Stromal cell of bone marrow (primary cell): ENCODE data around the gene PRELID2.
A peak's percentile ranks its signal among the peaks of the same experiment; 100 is the strongest.
"Not testable (repeated sequence)": the region's sequence is repeated elsewhere in the genome, so short reads cannot be mapped to it uniquely, and the experiment has no call there.

Experiments used
- DNase-seq: peaks from one replicate; pipeline ENCODE4 v3.0.0-alpha.2; 2012; ENCODE audit warnings: low read depth

PRELID2 gene

DNA sequence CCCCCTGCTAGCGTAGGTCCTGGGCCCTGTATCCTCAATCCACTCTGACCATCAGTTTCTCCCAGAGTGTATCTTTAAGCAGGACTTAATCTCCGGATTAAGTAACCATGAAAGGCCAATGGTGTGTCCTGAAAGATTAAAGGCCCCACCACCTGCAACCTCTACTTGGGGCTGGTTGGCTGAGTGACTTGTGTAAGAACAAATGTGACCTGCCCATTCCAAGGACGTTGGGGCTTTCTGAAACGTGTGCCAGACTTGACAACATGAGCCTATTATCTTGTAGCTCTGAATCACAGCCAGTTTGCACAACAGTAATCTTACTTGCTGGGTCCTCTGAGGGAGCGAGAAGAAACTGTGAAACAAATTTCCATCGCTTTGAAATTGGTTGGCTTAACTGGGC, 3.1 kb upstream of the PRELID2 start:
- DNase-seq = no peak

DNA sequence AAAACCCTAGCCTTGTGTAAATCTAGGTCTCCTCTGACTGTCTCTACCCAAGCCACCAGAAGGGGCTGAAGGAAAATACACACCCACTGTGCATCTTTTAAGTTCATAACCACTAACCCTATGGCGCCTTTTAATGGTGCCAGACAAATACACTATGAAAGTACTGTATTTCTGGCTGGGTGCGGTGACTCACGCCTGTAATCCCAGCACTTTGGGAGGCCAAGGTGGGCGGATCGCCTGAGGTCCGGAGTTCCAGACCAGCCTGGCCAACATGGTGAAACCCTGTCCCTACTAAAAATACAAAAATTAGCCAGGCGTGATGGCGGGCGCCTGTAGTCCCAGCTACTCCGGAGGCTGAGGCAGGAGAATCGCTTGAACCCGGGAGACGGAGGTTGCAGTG, 1.1 kb upstream of the PRELID2 start:
- not testable (repeated sequence) for DNase-seq

DNA sequence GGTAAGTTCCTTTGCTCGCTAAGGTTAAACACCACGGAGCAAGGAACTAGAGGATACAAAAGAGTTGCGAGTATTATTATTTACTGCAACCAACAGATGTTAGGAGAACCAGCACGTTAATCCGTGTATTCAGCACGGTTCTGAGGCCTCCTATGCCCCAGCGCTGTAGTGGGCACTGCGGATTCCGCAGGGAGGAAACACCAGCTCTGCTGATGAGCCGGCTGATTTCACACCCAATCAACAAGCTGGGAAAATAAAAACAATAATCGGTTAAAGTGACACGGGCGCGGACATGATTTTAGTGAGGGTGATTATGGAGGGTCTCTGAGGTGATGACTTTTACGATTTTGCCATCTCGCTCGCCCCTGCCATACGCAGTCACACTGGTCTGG, 702 bp upstream of the PRELID2 start:
- DNase-seq = no peak

DNA sequence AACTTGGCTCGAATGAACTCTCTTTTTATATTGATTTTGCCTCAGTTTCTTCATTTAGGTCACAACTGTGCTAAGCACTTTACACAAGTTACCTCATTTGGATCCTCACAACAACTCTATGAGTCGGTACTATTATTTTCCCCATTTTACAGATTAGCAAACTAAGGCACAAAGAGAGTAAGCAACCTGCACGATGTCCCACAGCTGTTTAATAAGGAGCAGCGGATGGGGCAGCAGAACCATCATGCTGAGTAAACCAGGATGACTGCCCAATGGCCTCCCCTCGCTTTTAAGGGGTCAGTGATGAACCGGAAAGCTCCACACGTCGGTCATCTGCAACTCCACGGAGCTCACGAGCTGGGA, 607 bp downstream of the PRELID2 start:
- no peak for DNase-seq

DNA sequence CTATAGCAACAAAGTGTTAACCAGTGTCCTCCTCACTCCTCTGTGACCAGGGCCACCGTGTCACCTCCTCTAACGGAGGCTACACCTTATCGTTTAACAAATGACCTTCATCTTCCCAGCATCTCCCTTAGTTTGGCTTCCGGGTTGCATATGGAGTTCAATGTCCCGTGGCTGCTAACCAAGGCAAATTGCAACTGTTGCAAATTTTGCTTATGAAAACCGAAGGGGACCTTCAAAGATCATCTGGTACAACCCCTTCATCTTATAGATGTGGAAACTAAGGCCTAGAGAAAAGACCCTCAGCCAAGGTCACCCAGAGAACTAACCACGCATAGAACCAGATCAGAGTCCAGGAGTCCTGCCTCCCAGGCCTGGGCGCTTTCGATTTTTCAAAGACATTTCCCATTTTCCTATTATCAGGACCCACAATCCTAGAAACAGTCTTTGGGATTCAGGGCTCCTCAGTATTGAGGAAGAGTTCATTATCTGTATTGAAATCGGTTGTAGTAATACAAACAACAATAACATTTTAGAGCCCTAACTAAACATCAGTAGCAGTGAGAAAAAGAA, 1.4 kb downstream of the PRELID2 start:
- DNase-seq = no peak

DNA sequence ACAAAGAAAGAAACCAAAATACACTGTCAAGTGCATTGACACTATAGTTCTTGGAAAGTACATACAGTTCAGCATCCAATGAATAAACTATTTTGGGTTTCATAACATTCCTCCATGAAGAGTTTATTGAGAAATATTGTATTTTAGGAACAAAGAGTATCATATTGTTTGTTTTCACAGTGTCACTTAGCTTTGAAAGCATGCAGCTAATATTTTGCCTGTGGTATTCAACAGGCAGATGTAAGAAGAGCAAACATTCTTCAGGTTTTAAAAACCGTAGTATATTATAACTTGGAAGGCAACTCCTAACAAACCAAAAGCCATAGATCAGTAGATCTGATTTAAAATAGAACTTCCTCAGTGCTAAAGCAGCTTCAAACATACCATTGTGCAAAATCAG, 4.5 kb downstream of the PRELID2 start:
- DNase-seq = peak; percentile 28

DNA sequence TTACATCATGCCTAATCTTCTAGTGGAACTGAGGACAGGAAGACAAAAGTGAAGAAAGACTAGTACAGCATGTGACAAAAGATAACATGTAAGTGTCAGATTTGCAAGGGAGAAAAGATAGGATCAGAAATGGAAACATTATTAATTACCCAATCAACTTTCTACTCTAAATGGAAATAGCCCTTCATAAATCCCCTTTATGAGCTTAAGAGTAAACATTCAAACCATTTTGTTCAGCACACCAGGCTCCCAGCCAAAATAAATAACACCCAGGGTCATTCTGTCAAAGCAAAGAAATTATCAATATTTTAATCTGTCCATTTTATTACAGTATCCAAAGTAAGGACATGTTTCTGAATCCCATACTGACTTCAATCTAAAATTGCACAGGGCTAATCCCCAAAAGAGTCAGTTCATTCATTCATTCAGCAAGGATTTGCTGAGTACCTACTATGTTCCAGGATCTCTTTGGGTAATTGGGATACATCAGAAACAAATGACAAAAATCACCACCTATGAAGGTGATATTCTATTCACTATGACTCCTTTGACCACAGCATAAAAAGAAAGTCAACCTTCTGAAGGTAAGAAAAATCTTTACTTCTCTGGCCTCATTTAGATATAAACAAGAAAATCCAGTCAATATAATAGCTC, 5.3 kb downstream of the PRELID2 start:
- DNase-seq = no peak

DNA sequence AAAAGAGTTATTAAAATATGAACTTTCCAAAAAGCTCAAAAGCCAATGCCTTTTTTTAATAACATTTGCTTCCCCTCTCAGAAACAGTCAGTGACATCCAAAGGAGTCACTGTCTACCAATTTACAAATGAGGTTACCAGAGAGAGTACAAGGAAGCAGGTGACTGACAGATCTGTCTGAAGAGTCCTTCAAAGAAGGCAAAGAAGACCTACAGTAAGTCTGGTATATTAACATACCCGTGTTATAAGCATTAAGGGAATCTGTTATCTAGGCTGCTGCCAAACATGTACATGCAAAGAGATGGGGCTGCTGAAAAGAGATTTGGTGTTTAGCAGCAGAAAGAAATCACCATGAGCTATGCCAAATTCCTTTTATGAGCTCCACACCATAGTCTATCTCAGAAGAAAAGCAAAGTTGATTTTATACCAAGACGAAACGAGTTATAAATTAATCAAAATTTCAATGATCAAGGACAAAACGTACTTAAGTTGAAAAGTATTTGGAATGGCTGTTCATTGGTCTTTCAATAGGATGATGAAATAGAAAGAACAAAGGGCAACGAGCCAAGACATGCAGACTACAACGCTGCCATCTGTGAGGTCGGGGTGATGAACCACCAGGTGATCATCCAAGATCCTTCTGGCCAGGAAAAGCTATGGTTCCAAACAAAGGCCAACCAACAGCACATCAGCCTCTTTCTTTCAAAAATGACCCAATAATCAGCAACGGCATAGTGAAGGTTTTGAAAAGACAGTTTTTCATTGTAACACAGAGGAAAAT, 8.1 kb downstream of the PRELID2 start:
- no peak for DNase-seq

DNA sequence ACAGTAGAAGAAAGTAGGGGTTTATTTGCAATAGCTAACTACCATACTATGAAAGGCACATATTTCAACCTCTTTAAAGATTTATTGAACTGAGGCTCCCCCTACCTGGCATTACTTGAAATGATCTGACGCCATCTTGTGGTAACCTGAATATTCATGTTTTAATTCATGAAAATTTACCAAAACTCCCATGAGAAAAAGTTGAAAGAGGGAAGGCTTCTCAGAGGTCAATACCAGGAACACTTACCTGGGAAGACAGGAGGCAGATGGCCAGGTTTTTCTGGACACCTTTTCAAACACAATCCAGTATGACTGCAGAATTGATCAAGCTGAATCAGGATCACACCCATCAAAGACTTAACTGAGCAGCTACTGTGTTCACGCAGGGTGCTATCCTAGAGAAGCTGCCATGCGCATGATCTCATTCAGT, 9.4 kb downstream of the PRELID2 start:
- peak; percentile 37 for DNase-seq

DNA sequence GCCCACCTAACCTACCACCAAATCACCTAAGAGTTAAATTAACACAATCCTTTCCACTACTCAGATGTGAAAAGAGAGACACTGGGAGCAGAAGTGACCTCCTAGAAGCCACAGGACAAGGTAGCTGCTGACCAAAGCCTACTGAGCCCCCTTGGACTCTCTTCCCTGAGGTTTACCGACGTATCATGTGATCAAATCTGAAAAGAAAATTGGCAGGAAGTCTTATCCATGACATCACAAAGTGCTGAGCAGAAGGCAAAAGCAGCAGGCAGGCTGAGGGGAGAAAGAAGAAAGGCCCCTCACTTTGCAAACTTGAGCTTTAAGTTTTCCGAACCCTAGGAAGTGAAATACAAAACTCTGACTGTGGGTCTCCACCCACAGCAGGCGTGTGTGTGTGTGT, 11.1 kb downstream of the PRELID2 start:
- no peak for DNase-seq

DNA sequence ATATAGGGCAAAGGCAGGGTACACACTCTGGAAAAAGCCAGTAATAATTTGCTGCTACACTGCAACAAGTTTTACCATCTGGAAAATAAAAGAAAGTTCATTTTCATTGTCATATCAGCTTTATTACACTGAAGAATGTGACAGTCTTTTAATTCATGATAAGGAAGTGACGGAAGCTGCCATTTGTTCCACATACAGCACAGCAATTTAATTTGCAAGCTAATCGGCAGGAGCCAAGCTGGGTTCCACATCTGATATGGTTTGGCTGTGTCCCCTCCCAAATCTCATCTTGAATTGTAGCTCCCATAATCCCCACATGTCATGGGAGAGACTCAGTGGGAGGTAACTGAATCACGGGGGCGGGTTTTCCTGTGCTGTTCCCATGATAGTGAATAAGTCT, 16.5 kb downstream of the PRELID2 start:
- no peak for DNase-seq

DNA sequence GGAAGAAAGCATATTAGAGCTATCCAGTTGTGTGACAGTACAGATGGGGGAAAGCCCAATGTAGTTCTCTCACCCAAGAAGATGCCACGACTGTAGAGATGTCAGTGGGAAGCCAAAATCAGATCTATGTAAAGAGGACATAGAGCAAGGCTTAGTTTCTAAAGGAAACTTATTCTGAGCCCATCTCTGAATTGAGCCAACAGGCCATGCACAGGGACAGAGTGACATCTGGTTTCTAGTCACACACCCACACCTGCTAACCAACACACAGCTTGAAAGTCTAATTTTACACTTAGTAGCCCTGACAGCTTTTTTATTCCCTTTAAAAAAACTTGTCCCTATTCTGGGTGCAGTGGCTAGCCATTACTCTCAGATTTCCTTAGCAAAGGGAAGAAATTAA, 22.3 kb downstream of the PRELID2 start:
- no peak for DNase-seq

DNA sequence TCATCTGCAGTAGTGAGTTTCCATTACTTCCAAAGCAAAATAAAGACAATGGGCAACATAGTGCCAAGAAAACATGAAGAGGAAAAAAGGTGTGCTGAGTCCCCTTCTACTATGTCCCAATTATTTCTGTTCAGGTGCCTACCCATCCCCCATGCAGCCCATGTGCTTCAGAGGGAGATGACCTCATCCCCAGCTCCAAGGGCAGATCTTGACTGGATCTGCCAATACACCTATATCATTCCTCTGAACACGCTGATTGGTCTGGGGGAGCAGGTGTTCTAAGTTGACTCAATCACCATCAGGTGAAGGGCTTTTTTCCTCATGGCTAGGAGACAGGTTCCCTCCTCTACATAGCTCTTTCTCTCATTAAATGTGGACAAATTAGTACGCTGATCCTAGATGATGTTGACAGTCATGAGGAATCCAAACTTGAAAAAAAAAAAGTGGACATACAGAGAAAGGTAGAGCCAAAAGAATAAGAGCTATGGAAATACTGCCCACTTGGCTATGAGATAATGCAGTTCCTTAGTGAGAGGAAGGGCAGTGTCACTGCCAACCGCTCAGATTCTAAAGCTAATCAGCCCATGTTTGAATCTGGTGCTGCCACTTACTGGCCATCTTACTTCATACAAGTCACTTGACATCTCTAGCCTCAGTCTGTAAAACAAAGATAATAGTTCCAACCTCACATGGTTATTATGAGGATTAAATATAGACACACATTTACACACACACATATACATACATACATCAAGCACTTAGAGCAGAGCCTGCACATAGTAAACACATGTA, 23.1 kb downstream of the PRELID2 start:
- peak; percentile 70 for DNase-seq

DNA sequence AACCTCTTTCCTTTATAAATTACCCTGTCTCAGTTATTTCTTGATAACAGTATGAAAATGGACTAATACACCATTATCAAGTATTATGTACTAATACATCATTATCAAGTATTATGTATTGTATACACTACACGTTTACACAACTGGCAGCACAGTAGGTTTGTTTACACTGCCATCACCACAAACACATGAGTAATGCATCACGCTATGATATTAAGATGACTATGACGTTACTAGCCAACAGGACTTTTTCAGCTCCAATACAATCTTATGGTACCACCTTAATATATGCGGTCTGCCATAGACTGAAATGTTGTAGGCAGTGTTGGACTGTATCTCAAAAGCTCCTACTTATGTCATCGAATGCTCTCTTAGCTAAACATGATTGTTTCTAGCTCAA, 28.2 kb downstream of the PRELID2 start:
- no peak for DNase-seq

DNA sequence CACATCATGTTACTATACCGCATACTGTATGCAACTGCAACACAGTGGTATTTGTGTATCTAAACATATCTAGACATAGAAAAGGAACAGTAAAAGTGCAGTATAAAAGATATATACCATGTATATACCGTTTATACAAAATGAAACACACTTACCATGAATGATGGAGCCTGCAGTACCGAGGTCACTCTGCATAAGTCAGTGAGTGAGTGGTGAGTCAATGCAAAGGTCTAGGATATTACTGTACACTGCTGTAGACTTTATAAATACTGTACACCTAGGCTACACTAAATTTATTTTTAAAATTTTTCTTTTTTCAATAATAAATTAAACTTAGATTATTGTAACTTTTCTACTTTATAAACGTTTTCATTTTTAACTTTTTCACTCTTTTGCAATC, 29.3 kb downstream of the PRELID2 start:
- DNase-seq = no peak

DNA sequence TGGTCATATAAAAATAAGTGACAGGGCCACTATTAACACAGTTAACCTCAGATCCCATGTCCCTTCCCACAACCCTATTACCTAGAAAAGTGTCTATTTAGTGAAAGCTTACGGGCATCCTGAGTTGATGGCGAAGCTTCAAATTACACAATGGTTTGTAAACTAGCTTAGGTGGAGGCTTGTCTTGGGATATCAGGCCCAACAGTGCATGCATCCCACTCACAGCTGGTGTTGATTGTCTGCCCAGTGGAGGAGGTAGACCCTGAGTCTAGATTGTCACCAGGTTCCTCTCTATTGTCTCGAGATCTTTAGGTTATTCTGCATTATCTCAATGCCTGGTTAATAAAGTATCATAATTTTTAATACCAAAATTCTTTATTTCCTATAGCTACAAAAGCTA, 30.4 kb downstream of the PRELID2 start:
- DNase-seq = no peak

DNA sequence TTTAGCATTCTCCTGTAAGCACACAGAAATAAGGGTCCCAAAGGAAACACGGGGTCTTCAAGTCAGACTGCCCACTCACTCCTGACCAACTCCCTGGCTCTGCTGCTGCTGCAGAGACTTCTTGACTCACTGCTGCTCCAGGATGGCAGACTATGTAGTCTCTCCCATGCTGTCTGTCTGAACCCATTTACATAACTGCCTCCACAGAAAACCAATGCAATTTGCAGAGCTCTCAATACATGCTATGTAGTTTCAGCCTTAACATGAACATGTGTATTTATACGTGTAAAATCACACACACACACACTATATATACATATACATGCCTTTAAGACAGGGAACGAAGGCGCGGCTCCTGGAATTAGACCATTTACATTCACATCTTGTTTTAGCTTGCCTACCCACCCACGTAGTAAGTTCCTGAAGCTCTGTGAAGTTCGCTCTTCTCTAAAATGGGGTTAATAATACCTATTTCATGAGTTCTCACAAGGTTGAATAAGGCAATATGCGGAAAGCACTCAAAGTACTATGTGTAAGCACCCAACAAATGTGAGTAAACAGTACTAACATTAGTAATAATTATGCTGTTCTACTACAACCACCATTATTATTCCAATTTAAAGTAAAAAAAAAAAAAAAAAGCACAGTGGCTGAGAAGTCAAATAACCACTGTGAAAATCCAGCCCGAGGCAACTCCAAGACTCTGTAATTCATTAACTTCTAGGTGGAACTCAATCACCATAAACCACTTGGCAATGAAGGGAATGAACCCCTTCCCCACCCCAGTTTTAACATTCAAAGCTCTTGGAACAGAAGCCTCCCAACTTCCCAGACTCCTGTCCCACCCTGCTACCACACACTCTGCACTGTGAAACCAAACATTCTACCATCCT, 31.8 kb downstream of the PRELID2 start:
- DNase-seq = no peak

DNA sequence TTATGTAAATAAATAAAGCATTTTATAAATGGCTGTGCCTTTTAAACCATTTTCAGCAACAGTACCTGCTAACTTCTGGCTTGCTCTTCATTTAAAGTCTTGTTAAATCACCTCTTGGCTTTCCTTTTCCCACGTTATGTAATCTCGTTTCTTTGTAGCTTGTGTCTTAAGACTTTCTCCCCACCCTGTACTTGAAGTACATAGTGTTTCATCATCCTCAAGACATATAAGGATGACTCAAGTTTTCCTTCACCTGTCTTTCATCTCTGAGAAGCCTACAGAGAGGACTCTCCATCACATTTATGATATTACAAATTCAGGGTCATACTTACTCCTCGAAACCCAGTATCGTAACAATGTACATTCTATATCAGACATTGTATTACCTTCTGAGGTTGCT, 33.9 kb downstream of the PRELID2 start:
- no peak for DNase-seq

DNA sequence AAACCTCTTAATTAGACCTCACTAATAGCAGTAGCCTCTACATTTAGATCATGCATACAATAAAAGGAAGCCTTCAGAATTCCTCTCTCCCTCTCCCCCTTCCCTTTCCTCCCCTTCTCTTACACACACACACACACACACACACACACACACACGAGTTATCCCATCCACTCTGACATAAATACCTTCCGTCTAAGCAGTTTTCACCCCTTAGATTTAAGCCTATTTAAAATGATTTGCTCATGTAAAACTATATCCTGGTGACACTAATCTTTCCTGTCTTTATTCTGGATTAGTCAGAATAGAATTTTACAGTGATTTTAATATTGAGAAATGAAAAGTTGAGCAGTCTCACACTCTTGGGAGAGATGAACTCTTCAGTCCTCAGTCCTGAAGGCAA, 35.0 kb downstream of the PRELID2 start:
- no peak for DNase-seq

DNA sequence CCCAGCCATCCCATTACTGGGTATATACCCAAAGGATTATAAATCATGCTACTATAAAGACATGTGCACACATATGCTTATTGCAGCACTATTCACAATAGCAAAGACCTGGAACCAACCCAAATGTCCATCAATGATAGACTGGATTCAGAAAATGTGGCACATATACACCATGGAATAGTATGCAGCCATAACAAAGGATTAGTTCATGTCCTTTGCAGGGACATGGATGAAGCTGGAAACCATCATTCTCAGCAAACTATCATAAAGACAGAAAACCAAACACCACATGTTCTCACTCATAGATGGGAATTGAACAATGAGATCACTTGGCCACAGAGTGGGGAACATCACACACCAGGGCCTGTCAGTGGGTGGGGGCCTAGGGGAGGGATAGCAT, 36.6 kb downstream of the PRELID2 start:
- not testable (repeated sequence) for DNase-seq

DNA sequence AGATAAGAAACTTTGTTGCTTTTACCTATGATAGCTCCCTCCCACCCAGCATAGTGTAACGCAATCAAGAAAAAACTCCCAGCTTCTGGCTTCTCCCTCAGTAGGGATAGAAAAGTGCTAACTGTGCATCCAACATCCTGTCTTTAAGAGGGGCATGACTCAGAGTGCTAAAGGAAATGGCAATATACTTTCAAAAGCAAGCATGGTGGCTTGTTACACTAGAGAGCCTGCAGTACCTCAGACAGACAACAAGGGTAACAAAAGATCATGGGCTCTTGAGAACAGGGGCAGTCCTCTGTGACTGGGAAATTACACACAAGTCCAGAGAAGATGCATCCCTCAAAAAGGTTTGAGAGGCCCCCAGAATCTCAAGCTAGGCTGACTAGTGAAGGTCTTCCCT, 37.8 kb downstream of the PRELID2 start:
- DNase-seq = peak; percentile 3

DNA sequence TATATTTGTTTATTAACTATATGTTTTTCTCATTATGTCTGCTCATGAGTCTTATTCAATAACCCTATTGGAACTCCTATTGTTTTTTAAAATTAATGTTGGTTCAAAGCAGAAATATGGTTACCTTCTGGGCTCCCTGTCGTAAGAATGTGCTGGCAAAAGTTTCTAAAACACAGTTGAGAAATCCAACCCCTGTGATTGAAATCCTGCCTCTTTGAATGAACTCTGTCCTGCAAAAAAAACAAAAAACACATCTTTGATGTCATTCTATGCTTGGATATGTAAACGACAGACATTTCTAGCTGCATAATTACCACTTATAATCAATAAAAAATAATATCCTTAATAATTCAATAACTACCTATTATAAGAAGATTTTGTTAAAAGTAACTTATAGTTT, 38.8 kb downstream of the PRELID2 start:
- no peak for DNase-seq
